CD4-positive, alpha-beta T cell treated with Interferon alpha-2 for 1 hour (primary cell): ENCODE data around the gene TCF7L1.
"Not testable (repeated sequence)": the region's sequence is repeated elsewhere in the genome, so short reads cannot be mapped to it uniquely, and the experiment has no call there.

ENCODE experiments used
- DNase-seq, 2 donors: peaks; one replicate each; pipeline ENCODE4 v3.0.0-alpha.2; 2020 to 2022

TCF7L1 gene

GRCh38 chr2:85291425-85292023, 158.3 kb downstream of the TCF7L1 start:
- DNase-seq, result peak in 1 of 2 donors; percentile 59

DNA sequence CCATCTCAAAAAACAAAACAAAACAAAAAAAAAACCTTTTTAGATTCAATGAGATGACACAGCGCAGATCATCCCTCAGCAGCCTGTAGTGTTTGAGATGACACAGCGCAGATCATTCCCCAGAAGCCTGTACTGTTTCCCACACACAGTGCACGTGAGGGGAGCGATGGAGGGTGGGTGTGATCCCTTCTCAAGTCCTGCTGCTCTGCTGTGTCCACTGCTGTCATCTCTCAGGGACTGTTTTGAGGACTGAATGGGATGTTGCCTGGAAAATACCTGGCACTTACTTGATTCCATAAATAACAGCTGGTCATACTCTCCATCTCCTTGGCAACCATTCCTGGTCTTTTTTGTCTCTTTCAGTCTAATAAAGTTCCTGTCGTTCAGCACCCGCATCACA, 168.9 kb downstream of the TCF7L1 start:
- no peak for DNase-seq

- DNase-seq, result no peak
These were observed 170.8 kb downstream of the TCF7L1 start for GRCh38 chr2:85303780-85304531.

DNA sequence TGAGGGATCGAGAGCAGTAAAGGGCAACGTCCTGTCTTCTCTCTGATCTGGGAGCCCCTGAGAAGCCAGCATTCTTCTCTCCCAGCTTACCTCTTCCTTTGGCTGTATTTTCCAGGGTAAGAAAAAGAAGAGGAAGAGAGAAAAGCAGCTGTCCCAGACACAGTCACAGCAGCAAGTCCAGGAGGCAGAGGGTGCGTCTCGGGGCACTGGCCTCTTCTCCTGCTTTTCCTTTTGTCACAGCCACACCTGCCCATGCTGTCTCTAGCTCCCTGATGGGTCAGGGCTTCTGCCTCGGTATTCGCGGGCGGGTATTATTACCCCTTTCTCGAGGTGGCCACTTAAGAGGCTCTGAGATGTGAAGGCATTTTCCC, 174.3 kb downstream of the TCF7L1 start:
- no peak for DNase-seq

- DNase-seq, result no peak
These were observed 175.0 kb downstream of the TCF7L1 start for GRCh38 chr2:85308201-85308600.

GRCh38 chr2:85308896-85309555, 175.8 kb downstream of the TCF7L1 start:
- DNase-seq, result no peak

DNA sequence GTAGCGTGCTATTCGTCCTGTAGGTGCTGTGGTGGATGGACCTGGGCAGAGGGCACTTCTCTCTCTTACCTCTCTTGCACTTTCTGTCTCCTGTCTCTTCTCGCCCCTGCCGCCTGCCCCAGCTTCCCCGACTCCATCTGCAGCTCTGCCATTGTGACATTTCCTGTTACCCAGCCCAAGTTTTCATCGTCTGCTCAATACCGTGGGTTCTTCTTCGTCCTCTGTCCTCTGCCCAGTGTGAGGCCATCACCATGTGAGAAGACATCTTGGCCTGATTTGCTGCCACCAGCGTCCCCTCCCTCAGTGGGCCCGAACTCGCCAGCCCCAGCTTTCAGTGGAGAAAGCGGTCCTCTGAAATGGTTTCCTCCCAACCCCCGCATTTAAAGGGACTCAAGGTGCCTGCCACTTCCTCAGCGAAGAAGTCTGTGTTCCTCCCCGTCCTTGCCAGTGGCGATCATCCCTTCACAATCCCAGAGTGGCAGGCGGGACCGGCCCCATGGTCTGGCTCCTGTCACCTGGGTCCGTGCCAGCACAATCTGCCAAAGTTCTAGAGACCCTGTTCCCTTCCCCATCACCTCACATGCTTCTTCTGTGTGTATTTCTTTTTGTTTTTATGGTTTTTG, 176.6 kb downstream of the TCF7L1 start:
- peak in 1 of 2 donors; percentile 33 for DNase-seq

DNA sequence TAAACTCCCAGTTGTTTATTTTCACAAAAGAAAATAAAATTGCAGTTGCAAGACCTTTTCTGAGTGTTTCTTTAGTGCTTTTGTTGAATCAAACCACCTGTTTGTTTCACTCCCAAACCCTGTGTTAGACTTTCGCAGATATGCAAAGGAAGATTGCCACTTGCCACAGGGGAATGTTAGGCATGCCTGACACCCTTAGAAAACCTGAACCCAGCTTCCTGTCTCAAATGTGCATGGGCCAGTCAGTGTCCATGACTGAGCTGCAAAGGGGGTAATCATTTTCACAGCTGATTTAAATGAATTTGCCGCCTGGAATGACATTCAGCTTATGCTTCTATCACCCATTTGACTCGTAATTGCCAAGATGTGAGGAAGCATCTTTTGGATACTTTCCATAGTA, 177.1 kb downstream of the TCF7L1 start:
- DNase-seq, result no peak

- no peak for DNase-seq
These were observed 179.2 kb downstream of the TCF7L1 start for GRCh38 chr2:85312404-85312803.

- DNase-seq, result no peak
These were observed 181.7 kb downstream of the TCF7L1 start for GRCh38 chr2:85314884-85315242.

DNA sequence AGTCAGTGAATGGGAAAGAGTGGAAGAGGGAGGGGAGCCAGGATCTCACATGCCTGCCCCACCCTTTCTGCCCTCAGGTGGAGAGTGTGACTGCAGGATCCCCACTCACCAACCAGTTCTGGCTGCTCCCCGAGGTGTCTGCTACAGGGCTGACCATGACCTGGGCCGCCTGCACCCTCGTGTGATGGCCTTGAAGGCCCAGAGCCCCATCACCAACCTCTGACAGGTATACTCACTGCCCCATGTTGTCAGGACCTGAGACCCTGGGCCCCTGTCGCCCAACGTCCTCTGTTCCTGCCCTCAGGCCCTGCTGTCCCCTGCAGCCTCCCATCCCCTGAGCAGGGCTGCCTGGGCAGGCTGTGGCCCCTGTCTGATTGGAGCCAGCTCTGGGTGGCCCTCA, 182.7 kb downstream of the TCF7L1 start:
- DNase-seq, result not testable (repeated sequence)

DNA sequence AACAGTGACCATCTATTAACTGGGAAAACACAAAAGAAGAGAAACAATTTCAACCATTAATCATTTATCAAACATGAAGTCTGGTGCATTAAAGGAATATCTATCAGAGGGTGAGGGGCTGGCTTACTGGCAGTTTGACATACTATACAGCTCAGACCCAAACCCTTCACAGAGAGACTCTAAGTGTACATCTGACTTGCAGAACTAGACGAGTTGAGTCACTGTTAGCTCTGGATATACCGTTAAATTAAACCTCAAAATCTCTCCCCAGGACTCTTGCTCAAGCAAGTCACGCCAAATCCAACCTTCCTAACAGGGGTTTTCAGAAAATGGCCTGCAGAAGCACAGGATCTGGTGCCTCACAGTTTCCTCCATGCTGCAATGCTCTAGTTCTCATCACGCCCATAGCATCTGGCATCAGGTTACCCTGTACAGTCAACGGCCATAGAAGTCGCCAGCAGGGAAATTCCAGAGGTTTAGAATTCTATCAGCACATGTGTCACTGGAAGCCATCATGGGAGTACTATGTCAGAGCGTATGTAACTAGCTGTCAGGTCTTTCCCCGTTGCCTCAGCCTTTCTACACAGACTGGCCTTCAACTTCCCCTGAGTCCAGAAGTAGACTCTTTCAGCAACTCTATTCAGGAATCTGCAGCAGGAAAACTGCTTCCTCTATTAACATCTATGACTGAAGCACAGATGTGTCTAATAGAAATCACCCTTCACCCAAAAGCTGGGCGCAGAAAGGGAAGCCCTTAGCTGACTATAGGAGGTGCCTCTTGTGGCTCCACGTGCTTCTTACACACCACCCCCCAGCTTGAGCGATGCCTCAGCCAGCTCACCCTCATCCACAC, 185.3 kb downstream of the TCF7L1 start:
- no peak for DNase-seq

- no peak for DNase-seq
These were observed 186.6 kb downstream of the TCF7L1 start for GRCh38 chr2:85319796-85320195.

DNA sequence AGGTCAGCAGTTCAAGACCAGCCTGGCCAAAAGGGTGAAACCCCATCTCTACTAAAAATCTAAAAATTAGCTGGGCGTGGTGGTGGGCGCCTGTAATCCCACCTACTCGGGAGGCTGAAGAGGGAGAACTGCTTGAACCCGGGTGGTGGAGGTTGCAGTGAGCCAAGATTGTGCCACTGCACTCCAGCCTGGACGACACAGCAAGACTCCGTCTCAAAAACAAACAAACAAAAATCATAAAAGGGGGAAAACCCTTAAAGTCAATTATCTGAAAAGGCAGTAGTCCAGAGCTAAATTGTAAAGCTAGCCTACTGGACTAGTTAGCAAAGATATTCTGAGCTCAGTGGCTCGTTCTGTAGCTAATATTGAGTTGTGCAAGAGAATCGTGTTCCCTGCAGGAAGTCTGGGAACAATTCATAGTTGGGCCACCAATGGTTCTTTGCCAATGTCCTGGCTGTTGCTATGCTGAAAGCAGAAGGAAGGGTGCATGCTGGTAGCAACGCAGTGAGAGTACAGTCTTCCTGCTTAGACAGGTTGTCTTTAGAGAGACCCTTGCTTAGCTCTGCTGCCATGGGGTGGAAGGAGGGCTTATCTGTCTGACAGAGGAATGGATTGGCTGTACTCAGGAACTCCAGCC, 190.3 kb downstream of the TCF7L1 start:
- no peak for DNase-seq

GRCh38 chr2:85323988-85324367, 190.8 kb downstream of the TCF7L1 start:
- DNase-seq, result not testable (repeated sequence)

DNA sequence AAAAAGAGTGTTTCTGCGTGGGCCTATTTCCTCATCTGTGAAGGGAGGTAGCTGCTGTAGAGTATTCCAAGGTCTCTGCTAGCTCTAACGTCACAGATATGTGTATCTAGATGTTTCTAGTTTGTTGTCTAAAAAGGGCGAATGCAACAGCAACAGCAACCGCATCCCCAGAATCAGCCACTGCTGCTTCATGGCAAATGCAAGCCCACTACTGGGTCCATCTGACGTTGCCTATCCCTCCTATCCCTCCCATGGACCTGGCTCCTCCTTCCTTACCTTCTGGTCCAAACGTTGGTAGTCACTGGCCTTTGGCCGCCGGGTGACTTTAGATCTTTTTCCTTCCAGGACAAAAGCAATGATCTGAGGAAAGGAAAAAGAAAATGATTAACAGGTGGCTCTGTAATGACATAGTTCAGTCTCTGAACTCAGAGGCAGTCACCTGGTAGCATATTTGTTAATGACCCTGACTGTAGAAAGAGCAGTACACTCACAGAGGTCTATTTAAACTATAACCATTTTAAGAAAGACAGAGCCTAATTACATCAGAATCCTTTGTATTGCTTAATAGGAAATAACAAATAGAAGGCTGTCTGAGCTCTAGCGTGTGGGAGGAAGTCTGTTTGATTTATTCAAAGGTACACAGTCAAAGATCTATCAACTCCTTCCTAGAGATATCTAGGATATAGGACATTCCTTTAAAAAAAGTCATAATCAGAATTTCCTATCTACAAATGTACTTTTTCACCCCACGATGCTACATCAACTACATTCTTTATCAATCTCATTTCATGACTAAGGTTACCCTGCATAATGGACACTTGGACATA, 191.7 kb downstream of the TCF7L1 start:
- no peak for DNase-seq

DNA sequence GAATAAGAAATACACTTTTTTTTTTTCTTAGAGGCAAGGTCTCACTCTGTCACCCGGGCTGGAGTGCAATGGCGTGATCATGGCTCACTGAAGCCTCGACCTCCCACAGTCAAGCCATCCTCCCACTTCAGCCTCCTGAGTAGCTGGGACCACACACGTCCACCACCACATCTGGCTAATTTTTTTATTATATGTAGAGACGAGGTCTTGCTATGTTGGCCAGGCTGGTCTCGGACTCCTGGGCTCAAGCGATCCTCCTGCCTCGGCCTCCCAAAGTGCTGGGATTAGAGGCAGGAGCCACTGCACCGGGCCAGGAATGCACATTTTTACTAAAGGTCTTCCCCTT, 192.2 kb downstream of the TCF7L1 start:
- no peak for DNase-seq

- peak; percentile 41 to 61 for DNase-seq
These were observed 193.4 kb downstream of the TCF7L1 start for GRCh38 chr2:85326406-85327159.

DNA sequence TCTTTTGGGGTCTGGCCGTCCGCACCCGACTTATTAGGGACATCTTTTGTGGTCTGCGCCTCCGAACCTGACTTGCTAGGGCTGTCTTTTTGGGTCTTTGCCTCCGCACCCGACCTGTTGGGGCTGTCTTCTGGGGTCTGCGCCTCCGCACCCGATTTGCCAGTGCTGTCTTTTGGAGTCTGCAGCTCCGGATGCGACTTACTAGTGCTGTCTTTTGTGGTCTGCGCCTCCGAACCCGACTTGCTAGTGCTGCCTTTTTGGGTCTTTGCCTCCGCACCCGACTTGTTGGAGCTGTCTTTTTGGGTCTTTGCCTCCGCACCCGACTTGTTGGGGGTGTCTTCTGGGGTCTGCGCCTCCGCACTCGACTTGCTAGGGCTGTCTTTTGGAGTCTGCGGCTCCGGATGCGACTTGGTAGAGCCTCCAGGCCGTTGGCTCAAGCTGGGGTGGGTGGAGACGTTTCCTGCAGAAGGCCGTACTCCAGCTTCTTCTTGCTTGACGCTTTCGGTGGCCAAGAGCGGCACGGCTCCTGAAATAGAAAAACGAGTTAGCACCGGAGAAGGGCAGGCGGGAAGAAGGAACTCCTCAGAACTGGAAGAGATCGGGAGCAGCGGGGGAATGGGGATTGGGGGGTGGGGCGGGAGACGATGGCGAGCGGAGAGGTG, 194.1 kb downstream of the TCF7L1 start:
- peak; percentile 32 to 58 for DNase-seq
